NCI-H82 (cell line): Measurements from ENCODE around the gene SRD5A2.
A peak's percentile ranks its signal among the peaks of the same experiment; 100 is the strongest.

Experiments used
- DNase-seq: peaks from one replicate; lab custom pipeline; 2025; lab: John Stamatoyannopoulos, UW

SRD5A2 gene

GRCh38 chr2:31533036-31533435 is 47.7 kb downstream of the SRD5A2 start:
- no peak for DNase-seq

- no peak for DNase-seq
Observed at GRCh38 chr2:31531101-31531500, 49.6 kb downstream of the SRD5A2 start.

- no peak for DNase-seq
Observed at GRCh38 chr2:31529256-31529655, 51.5 kb downstream of the SRD5A2 start.

- no peak for DNase-seq
Observed at GRCh38 chr2:31528823-31529222, 51.9 kb downstream of the SRD5A2 start.

GRCh38 chr2:31526946-31527732 is 53.6 kb downstream of the SRD5A2 start:
- no peak for DNase-seq

GRCh38 chr2:31525876-31526275 is 54.9 kb downstream of the SRD5A2 start:
- DNase-seq: no peak

- no peak for DNase-seq
Observed at GRCh38 chr2:31524592-31524991, 56.1 kb downstream of the SRD5A2 start.

GRCh38 chr2:31523871-31524492 is 56.8 kb downstream of the SRD5A2 start:
- peak; percentile 86 for DNase-seq

- no peak for DNase-seq
Observed at GRCh38 chr2:31522786-31523185, 58.0 kb downstream of the SRD5A2 start.

- DNase-seq: no peak
Observed at GRCh38 chr2:31517442-31518203, 63.1 kb downstream of the SRD5A2 start.

- no peak for DNase-seq
Observed at GRCh38 chr2:31515586-31515985, 65.2 kb downstream of the SRD5A2 start.

- DNase-seq: no peak
Observed at GRCh38 chr2:31513553-31513952, 67.2 kb downstream of the SRD5A2 start.

- DNase-seq: no peak
Observed at GRCh38 chr2:31511376-31511775, 69.4 kb downstream of the SRD5A2 start.

- DNase-seq: peak; percentile 85
Observed at GRCh38 chr2:31505111-31505510, 75.6 kb downstream of the SRD5A2 start.

- DNase-seq: no peak
Observed at GRCh38 chr2:31504311-31504710, 76.4 kb downstream of the SRD5A2 start.

- DNase-seq: peak; percentile 65
Observed at GRCh38 chr2:31496451-31496874, 84.3 kb downstream of the SRD5A2 start.

- peak; percentile 67 for DNase-seq
Observed at GRCh38 chr2:31489339-31489738, 91.4 kb downstream of the SRD5A2 start.

GRCh38 chr2:31483246-31483645 is 97.5 kb downstream of the SRD5A2 start:
- no peak for DNase-seq

GRCh38 chr2:31476511-31477180 is 104.1 kb downstream of the SRD5A2 start:
- no peak for DNase-seq

- no peak for DNase-seq
Observed at GRCh38 chr2:31475692-31476091, 105.0 kb downstream of the SRD5A2 start.

GRCh38 chr2:31474296-31474695 is 106.4 kb downstream of the SRD5A2 start:
- no peak for DNase-seq
